Ishikawa (cell line): ENCODE results near the gene FDPS.

Experiments used
- EGR1 ChIP-seq: IDR thresholded peaks from 2 replicates; pipeline ENCODE4 v1.6.1; 2012
- EP300 ChIP-seq: IDR thresholded peaks from 2 replicates; pipeline ENCODE4 v1.6.1; 2012; ENCODE audit warnings: borderline replicate concordance
- FOXM1 ChIP-seq: IDR thresholded peaks from 2 replicates; pipeline ENCODE4 v1.6.1; 2012; ENCODE audit warnings: low read depth, borderline replicate concordance
- MAX ChIP-seq: IDR thresholded peaks from 2 replicates; pipeline ENCODE4 v1.6.1; 2012
- RAD21 ChIP-seq: IDR thresholded peaks from 2 replicates; pipeline ENCODE4 v1.6.1; 2012; ENCODE audit warnings: low read depth
- TCF12 ChIP-seq: IDR thresholded peaks from 2 replicates; pipeline ENCODE4 v1.6.1; 2012; ENCODE audit warnings: low read depth
- USF1 ChIP-seq: IDR thresholded peaks from 2 replicates; pipeline ENCODE4 v1.6.1; 2012
- ZBTB7A ChIP-seq: IDR thresholded peaks from 2 replicates; pipeline ENCODE4 v1.6.1; 2012; ENCODE audit warnings: low read depth

- TF ChIP-seq MAX (no peak), EGR1 (no peak), ZBTB7A (no peak), TCF12 (no peak), EP300 (no peak), FOXM1 (no peak), RAD21 (no peak), USF1 (no peak)
Measured at GRCh38 chr1:155260276-155260675, 48.4 kb upstream of the FDPS start.
